Testis (tissue), 3 donors: ENCODE data around the gene FBXO36. TPM values are rescaled to one million over a fixed set of nuclear protein-coding genes. Genes with fewer than 3 reads are reported as not detected.

Experiments
- DNase-seq: peaks from one replicate; pipeline ENCODE4 v3.0.0-alpha.2; 2019
- H3K27ac ChIP-seq, 2 donors: fragments of 200-600 bp; sonication (generic); one replicate each; pipeline ENCODE4 v1.5.1; 2019
- H3K27me3 ChIP-seq: fragments of 200-600 bp; sonication (generic); one replicate; pipeline ENCODE4 v1.5.1; 2019
- H3K36me3 ChIP-seq: fragments of 200-600 bp; sonication (generic); one replicate; pipeline ENCODE4 v1.5.1; 2017; ENCODE audit warnings: low read depth; ENCODE audit errors: missing control alignments
- H3K4me1 ChIP-seq: fragments of 200-600 bp; sonication (generic); one replicate; pipeline ENCODE4 v1.5.1; 2019
- H3K4me3 ChIP-seq, 2 donors: fragments of 200-600 bp; sonication (generic); one replicate each; pipeline ENCODE4 v1.5.1; 2017 to 2019
- H3K9me3 ChIP-seq: fragments of 200-600 bp; sonication (generic); one replicate; pipeline ENCODE4 v1.5.1; 2017
- CTCF ChIP-seq, 3 experiments: fragments of 450-650 bp in 2 of 3; fragments of 200-600 bp in 1 of 3; sonication (generic) in 1 of 3; IDR thresholded peaks; one replicate each; pipeline ENCODE4 v1.5.1; 2016 to 2019; ENCODE audit warnings: antibody characterized with exemption in 3 of 3, mild to moderate bottlenecking in 2 of 3, moderate library complexity in 1 of 3
- POLR2A ChIP-seq: fragments of 450-650 bp; IDR thresholded peaks from one replicate; pipeline ENCODE4 v1.6.1; 2017; ENCODE audit warnings: antibody characterized with exemption, mild to moderate bottlenecking, moderate library complexity
- WGBS, 2 donors: methylation state at CpG; one replicate each; pipeline ENCODE4 v1.1.5; 2018; 5-methylcytosine and 5-hydroxymethylcytosine counted together
- intact Hi-C: fragments of 100-400 bp; cut with DNase I; formaldehyde crosslinking; loops from one replicate; pipeline ENCODE4 v1.15.1; 2023; ENCODE audit warnings: low total_unique reads
- polyA plus RNA-seq: library from polyadenylated mRNA; stranded (reverse); fragments of 350-450 nt; fragmentation: Illumina TruSeq; extraction: RNeasy Lipid Tissue Mini Kit (QIAGEN cat#74804); gene quantifications from one replicate; pipeline ENCODE4 v1.2.3, GENCODE V29; 2014; ENCODE audit warnings: low read depth, low replicate concordance; ENCODE audit not compliant: insufficient read depth
- total RNA-seq, 2 donors: library from RNA; depleted of rRNA; stranded (reverse); fragments of >200 nt; gene quantifications; one replicate each; pipeline ENCODE4 v1.2.3, GENCODE V29; 2016

Gene FBXO36
- total and polyA plus RNA-seq, 3 donors from 2014 or later = 6.8 to 16.8 (median 7.1) TPM

GRCh38 chr2:229909090-229909489 is 13.2 kb upstream of the FBXO36 start:
- Histone ChIP-seq H3K9me3 (no peaks in the 10 kb centered on the region), H3K27ac (no peak overlapping the region), H3K4me3 (no peak overlapping the region), H3K36me3 (no peaks in the 10 kb centered on the region), H3K27me3 (no peaks in the 10 kb centered on the region), H3K4me1 (peaks cover 3% of the 10 kb centered on the region)
- no peak for DNase-seq
- intact Hi-C loops = no loop called here
- 70 to 73% methylated on average over 2 of the region's 2 CpGs for WGBS, 2 donors
- TF ChIP-seq POLR2A = no peak
- TF ChIP-seq CTCF (IDR thresholded peaks at IDR 0.05) = no peak

GRCh38 chr2:229910147-229910831 is 12.0 kb upstream of the FBXO36 start:
- Histone ChIP-seq H3K27me3 (no peaks in the 10 kb centered on the region), H3K36me3 (no peaks in the 10 kb centered on the region), H3K9me3 (no peaks in the 10 kb centered on the region), H3K4me1 (peaks cover 3% of the 10 kb centered on the region), H3K27ac (no peak overlapping the region), H3K4me3 (no peak overlapping the region)
- intact Hi-C loops = no loop called here
- WGBS, 2 donors = 91 to 97% methylated on average over 1 of the region's 1 CpG
- TF ChIP-seq POLR2A = no peak
- TF ChIP-seq CTCF (IDR thresholded peaks at IDR 0.05) = no peak
- DNase-seq = no peak

DNA sequence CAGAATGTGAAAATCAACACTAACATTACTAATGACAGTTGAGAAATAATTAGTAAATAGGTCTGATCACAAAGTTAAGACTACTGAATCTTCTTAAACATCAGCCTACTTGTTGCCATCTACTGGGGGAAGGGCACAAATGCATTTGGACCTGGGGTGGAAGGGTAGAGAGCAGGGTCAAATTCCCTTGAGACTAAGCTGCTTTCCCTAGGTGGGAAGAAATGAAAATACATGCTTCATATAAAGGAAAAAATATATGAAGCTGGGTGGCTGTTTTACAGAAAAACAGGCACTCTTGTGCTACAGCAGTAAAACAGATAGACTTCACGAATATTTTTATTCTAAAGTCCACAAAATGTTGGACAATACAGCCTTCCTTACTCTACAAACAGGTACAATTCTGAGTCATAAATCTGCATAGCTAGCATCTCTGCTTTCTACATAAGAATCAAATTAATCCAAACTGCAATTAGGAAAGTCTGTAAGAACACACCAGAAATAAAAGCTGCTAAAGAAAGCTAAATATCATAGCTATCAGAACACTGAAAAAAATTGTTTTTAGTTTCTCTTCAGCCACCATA is 11.4 kb upstream of the FBXO36 start:
- no peak overlapping the region for H3K4me3 ChIP-seq
- H3K36me3 ChIP-seq = no peaks in the 10 kb centered on the region
- H3K27ac ChIP-seq = no peak overlapping the region
- 52 to 58% methylated on average over 1 of the region's 1 CpG for WGBS, 2 donors
- no peaks in the 10 kb centered on the region for H3K9me3 ChIP-seq
- peaks cover 3% of the 10 kb centered on the region for H3K4me1 ChIP-seq
- no peak for TF ChIP-seq POLR2A
- no peak for TF ChIP-seq CTCF (IDR thresholded peaks at IDR 0.05)
- intact Hi-C loops = no loop called here
- H3K27me3 ChIP-seq = no peaks in the 10 kb centered on the region
- no peak for DNase-seq

GRCh38 chr2:229914171-229914570 is 8.1 kb upstream of the FBXO36 start:
- Histone ChIP-seq H3K27me3 (no peaks in the 10 kb centered on the region), H3K9me3 (no peaks in the 10 kb centered on the region), H3K4me3 (no peak overlapping the region), H3K36me3 (no peaks in the 10 kb centered on the region), H3K27ac (no peak overlapping the region), H3K4me1 (peaks cover 3% of the 10 kb centered on the region)
- TF ChIP-seq CTCF (IDR thresholded peaks at IDR 0.05) (no peak), POLR2A (no peak)
- intact Hi-C loops = no loop called here
- whole genome bisulfite sequencing, 2 donors = 71 to 92% methylated on average over 2 of the region's 2 CpGs
- DNase-seq = no peak

DNA sequence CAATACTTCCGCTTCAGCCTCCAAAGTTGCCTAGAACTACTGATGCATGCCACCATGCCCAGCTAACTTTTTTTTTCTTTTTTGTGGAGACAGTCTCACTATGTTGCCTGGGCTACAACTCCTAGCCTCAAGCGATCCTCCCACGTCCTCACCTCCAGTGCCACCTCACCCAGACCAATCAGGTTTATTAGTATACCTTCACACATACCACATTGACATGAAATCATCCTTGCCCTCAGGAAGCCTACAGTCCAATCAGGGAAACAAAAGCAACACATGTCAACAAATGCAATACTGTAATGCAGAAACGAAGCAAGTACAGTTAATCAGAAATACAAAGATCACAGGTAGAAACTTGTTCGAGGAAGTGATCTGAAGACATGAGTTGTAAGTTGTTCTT is 4.5 kb upstream of the FBXO36 start:
- peaks cover 5% of the 10 kb centered on the region for H3K4me1 ChIP-seq
- DNase-seq = no peak
- H3K27ac ChIP-seq = no peak overlapping the region
- intact Hi-C loops = no loop called here
- H3K9me3 ChIP-seq = no peaks in the 10 kb centered on the region
- TF ChIP-seq CTCF (IDR thresholded peaks at IDR 0.05) = no peak
- no peaks in the 10 kb centered on the region for H3K27me3 ChIP-seq
- no peaks in the 10 kb centered on the region for H3K36me3 ChIP-seq
- 87 to 91% methylated on average over 5 of the region's 5 CpGs for WGBS, 2 donors
- no peak overlapping the region for H3K4me3 ChIP-seq
